ENCODE data around the gene SLC25A39. TPM values are rescaled to one million over a fixed set of nuclear protein-coding genes. Genes with fewer than 3 reads are reported as not detected.

The SLC25A39 gene
- total and polyA plus RNA-seq, 2 of the 13 experiments (the other 11 are each of a cell fraction or from before 2014, with no cell fraction given): 144 to 151 TPM

DNA sequence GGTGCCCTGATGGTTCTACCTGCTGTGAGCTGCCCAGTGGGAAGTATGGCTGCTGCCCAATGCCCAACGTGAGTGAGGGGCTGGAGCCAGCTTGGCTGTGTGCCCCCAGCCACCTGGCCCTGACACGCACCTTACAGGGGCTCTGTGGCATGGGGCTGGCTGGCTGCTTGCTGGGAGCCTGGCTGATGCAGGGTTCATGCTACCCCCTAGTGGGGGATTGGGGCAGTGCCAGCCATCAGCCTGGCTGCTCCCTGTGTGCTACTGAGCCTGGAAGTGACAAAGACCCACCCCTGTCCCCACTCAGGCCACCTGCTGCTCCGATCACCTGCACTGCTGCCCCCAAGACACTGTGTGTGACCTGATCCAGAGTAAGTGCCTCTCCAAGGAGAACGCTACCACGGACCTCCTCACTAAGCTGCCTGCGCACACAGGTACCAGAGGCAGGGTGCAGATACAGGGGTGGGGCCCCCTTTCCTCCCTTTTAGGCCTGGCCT is 26.2 kb upstream of the SLC25A39 start (continued):
- TF ChIP-seq, protein P1, sequence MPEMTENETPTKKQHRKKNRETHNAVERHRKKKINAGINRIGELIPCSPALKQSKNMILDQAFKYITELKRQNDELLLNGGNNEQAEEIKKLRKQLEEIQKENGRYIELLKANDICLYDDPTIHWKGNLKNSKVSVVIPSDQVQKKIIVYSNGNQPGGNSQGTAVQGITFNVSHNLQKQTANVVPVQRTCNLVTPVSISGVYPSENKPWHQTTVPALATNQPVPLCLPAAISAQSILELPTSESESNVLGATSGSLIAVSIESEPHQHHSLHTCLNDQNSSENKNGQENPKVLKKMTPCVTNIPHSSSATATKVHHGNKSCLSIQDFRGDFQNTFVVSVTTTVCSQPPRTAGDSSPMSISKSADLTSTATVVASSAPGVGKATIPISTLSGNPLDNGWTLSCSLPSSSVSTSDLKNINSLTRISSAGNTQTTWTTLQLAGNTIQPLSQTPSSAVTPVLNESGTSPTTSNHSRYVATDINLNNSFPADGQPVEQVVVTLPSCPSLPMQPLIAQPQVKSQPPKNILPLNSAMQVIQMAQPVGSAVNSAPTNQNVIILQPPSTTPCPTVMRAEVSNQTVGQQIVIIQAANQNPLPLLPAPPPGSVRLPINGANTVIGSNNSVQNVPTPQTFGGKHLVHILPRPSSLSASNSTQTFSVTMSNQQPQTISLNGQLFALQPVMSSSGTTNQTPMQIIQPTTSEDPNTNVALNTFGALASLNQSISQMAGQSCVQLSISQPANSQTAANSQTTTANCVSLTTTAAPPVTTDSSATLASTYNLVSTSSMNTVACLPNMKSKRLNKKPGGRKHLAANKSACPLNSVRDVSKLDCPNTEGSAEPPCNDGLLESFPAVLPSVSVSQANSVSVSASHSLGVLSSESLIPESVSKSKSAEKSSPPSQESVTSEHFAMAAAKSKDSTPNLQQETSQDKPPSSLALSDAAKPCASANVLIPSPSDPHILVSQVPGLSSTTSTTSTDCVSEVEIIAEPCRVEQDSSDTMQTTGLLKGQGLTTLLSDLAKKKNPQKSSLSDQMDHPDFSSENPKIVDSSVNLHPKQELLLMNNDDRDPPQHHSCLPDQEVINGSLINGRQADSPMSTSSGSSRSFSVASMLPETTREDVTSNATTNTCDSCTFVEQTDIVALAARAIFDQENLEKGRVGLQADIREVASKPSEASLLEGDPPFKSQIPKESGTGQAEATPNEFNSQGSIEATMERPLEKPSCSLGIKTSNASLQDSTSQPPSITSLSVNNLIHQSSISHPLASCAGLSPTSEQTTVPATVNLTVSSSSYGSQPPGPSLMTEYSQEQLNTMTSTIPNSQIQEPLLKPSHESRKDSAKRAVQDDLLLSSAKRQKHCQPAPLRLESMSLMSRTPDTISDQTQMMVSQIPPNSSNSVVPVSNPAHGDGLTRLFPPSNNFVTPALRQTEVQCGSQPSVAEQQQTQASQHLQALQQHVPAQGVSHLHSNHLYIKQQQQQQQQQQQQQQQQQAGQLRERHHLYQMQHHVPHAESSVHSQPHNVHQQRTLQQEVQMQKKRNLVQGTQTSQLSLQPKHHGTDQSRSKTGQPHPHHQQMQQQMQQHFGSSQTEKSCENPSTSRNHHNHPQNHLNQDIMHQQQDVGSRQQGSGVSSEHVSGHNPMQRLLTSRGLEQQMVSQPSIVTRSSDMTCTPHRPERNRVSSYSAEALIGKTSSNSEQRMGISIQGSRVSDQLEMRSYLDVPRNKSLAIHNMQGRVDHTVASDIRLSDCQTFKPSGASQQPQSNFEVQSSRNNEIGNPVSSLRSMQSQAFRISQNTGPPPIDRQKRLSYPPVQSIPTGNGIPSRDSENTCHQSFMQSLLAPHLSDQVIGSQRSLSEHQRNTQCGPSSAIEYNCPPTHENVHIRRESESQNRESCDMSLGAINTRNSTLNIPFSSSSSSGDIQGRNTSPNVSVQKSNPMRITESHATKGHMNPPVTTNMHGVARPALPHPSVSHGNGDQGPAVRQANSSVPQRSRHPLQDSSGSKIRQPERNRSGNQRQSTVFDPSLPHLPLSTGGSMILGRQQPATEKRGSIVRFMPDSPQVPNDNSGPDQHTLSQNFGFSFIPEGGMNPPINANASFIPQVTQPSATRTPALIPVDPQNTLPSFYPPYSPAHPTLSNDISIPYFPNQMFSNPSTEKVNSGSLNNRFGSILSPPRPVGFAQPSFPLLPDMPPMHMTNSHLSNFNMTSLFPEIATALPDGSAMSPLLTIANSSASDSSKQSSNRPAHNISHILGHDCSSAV (CRISPR knock-in tag; IDR thresholded peaks at IDR 0.05; ENCODE audit: borderline replicate concordance): no peak
- no peak for TF ChIP-seq GLMP (CRISPR knock-in tag; IDR thresholded peaks at IDR 0.05; ENCODE audit: borderline replicate concordance)
- TF ChIP-seq BHLHE40 (IDR thresholded peaks at IDR 0.05; ENCODE audit: low read length): no peak
- TF ChIP-seq DMTF1 (CRISPR knock-in tag; IDR thresholded peaks at IDR 0.05): no peak
- TF ChIP-seq ZMYM3 (CRISPR knock-in tag; IDR thresholded peaks at IDR 0.05): no peak
- no peak for TF ChIP-seq NR2C2 (CRISPR knock-in tag; IDR thresholded peaks at IDR 0.05; ENCODE audit: borderline replicate concordance)
- TF ChIP-seq ZNF274 (CRISPR knock-in tag; IDR thresholded peaks at IDR 0.05): no peak
- no peak for TF ChIP-seq CHD2 (IDR thresholded peaks at IDR 0.05; ENCODE audit: low read depth, low read length)
- no peak for TF ChIP-seq YY1 (IDR thresholded peaks at IDR 0.05; ENCODE audit: insufficient read depth, insufficient replicate concordance, low read depth, low read length)
- TF ChIP-seq SAFB2 (CRISPR knock-in tag; IDR thresholded peaks at IDR 0.05; ENCODE audit: borderline replicate concordance, low read depth): no peak
- TF ChIP-seq ZFP62 (CRISPR knock-in tag; IDR thresholded peaks at IDR 0.05): no peak
- no peak; the same call in 1 of the 2 replicates for TF ChIP-seq MYC (CRISPR knock-in tag; IDR thresholded peaks at IDR 0.05; ENCODE audit: borderline replicate concordance)
- no peak for TF ChIP-seq RELA (CRISPR knock-in tag; IDR thresholded peaks at IDR 0.05)
- no peak for TF ChIP-seq DBP (CRISPR knock-in tag; IDR thresholded peaks at IDR 0.05; ENCODE audit: not compliant biosample characterization)
- TF ChIP-seq NONO (IDR thresholded peaks at IDR 0.05): no peak
- no peak for TF ChIP-seq NONO (CRISPR knock-in tag; conservative IDR thresholded peaks at IDR 0.05)
- no peak for TF ChIP-seq ZNF616 (CRISPR knock-in tag; IDR thresholded peaks at IDR 0.05; ENCODE audit: low read depth)
- TF ChIP-seq ADNP (CRISPR knock-in tag; IDR thresholded peaks at IDR 0.05): no peak
- no peak for TF ChIP-seq ZFP41 (CRISPR knock-in tag; IDR thresholded peaks at IDR 0.05; ENCODE audit: borderline replicate concordance)
